ENCODE measurements around the gene ITPRIP. TPM values are rescaled to one million over a fixed set of nuclear protein-coding genes. Genes with fewer than 3 reads are reported as not detected.

The ITPRIP gene
- total RNA-seq, 1 donor from 2014 or later: 11.1 TPM

- DNase-seq: no peak
These were observed 2.4 kb upstream of the ITPRIP start for GRCh38 chr10:104340641-104341040.

GRCh38 chr10:104340111-104340526 lies 1.9 kb upstream of the ITPRIP start:
- DNase-seq: peak; percentile 1

- DNase-seq: peak; percentile 93
These were observed 1.3 kb upstream of the ITPRIP start for GRCh38 chr10:104339469-104340110.

- peak; percentile 62 for DNase-seq
These were observed 712 bp downstream of the ITPRIP start for GRCh38 chr10:104337521-104337984.

- DNase-seq: no peak
These were observed 1.3 kb downstream of the ITPRIP start for GRCh38 chr10:104336821-104337467.

GRCh38 chr10:104334965-104335650 lies 3.2 kb downstream of the ITPRIP start:
- DNase-seq: no peak

GRCh38 chr10:104334561-104334960 lies 3.7 kb downstream of the ITPRIP start:
- DNase-seq: no peak

- no peak for DNase-seq
These were observed 4.4 kb downstream of the ITPRIP start for GRCh38 chr10:104333728-104334373.

GRCh38 chr10:104333032-104333727 lies 5.1 kb downstream of the ITPRIP start:
- no peak for DNase-seq

GRCh38 chr10:104332243-104333031 lies 5.8 kb downstream of the ITPRIP start:
- no peak for DNase-seq

- DNase-seq: peak; percentile 72
These were observed 6.9 kb downstream of the ITPRIP start for GRCh38 chr10:104331208-104331838.

- peak; percentile 89 for DNase-seq
These were observed 7.8 kb downstream of the ITPRIP start for GRCh38 chr10:104330168-104331110.

GRCh38 chr10:104329735-104330134 lies 8.5 kb downstream of the ITPRIP start:
- DNase-seq: no peak

GRCh38 chr10:104328896-104329710 lies 9.2 kb downstream of the ITPRIP start:
- DNase-seq: peak; percentile 84

- DNase-seq: no peak
These were observed 9.7 kb downstream of the ITPRIP start for GRCh38 chr10:104328646-104328895.

GRCh38 chr10:104327745-104328645 lies 10.3 kb downstream of the ITPRIP start:
- peak; percentile 79 for DNase-seq

- DNase-seq: no peak
These were observed 11.2 kb downstream of the ITPRIP start for GRCh38 chr10:104326991-104327610.

Measured in tongue (tissue), 2 donors.